ENCODE results near the gene PGBD1. TPM values are rescaled to one million over a fixed set of nuclear protein-coding genes. Genes with fewer than 3 reads are reported as not detected.

Gene PGBD1
- total and polyA plus RNA-seq, 2 experiments from 2014 or later = 3.1 to 6.2 TPM

- Histone ChIP-seq H3K36me3 (replicated peaks; ENCODE audit: insufficient read depth, low read depth) (peaks cover 13% of the 10 kb centered on the region), H3K27ac (no peak overlapping the region), H3K79me2 (no peaks in the 10 kb centered on the region), H2AFZ (no peak overlapping the region), H3K9me2 (replicated peaks; ENCODE audit: insufficient read depth) (no peaks in the 10 kb centered on the region), H3K4me1 (ENCODE audit: insufficient read depth) (no peaks in the 10 kb centered on the region), H3K4me3 (no peak overlapping the region), H3K9me3 (ENCODE audit: low read depth) (peaks cover 24% of the 10 kb centered on the region), H3K27me3 (no peaks in the 10 kb centered on the region), H4K20me1 (ENCODE audit: insufficient read depth, poor library complexity, severe bottlenecking) (no peaks in the 10 kb centered on the region), H3K4me2 (no peak overlapping the region)
- WGBS (ENCODE audit: low lambda C conversion rate, missing lambda C conversion rate) = 67% methylated on average over 3 of the region's 3 CpGs
- no peak for DNase-seq (ENCODE audit: low spot score)
- TF ChIP-seq CTCF (IDR thresholded peaks at IDR 0.05; ENCODE audit: poor library complexity) (no peak), EZH2 (IDR thresholded peaks at IDR 0.05; ENCODE audit: borderline replicate concordance) (no peak), EZH2phosphoT487 (IDR thresholded peaks at IDR 0.05; ENCODE audit: low read depth, severe bottlenecking, unreplicated experiment) (no peak)
These were observed 41.3 kb downstream of the PGBD1 start for GRCh38 chr6:28322661-28323060.

DNA sequence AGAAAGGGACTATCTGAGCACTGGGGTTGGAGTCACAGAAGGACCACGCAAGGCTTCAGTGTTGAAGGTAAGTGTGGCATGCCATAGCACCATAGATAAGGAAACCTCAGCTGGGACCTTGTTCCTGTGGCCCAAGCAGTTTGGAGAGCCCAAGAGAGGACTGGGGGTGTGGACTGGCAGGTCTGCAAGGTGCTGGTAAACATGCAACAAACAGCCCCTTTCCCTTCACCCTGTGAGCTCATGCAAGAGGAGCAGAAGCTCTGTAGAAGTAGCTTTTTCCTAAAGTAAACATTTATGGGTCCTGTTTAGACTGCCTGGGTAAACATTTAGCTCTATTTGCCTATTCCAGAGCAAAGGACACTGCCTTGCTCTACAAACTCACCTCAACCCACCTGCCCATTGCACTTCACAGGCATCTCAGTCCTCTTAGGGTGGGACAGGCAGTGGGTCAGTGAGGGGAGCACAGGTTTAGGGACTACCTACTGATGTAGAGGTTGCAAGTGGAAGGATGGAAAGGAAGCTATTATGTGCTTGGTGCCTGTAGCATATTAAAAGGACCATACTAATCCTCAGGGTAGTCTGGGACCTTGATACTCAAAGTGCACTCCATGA, 42.5 kb downstream of the PGBD1 start:
- Histone ChIP-seq H3K4me2 (no peak overlapping the region), H4K20me1 (ENCODE audit: insufficient read depth, poor library complexity, severe bottlenecking) (no peaks in the 10 kb centered on the region), H3K27ac (no peak overlapping the region), H3K9me2 (replicated peaks; ENCODE audit: insufficient read depth) (no peaks in the 10 kb centered on the region), H3K4me3 (no peak overlapping the region), H3K9me3 (ENCODE audit: low read depth) (peaks cover 24% of the 10 kb centered on the region), H3K27me3 (no peaks in the 10 kb centered on the region), H3K4me1 (ENCODE audit: insufficient read depth) (no peaks in the 10 kb centered on the region), H2AFZ (no peak overlapping the region), H3K36me3 (replicated peaks; ENCODE audit: insufficient read depth, low read depth) (peaks cover 13% of the 10 kb centered on the region), H3K79me2 (no peaks in the 10 kb centered on the region)
- WGBS (ENCODE audit: low lambda C conversion rate, missing lambda C conversion rate) = 95% methylated on average over 1 of the region's 1 CpG
- TF ChIP-seq CTCF (IDR thresholded peaks at IDR 0.05; ENCODE audit: poor library complexity) = no peak
- TF ChIP-seq EZH2 (IDR thresholded peaks at IDR 0.05; ENCODE audit: borderline replicate concordance) = no peak
- no peak for TF ChIP-seq EZH2phosphoT487 (IDR thresholded peaks at IDR 0.05; ENCODE audit: low read depth, severe bottlenecking, unreplicated experiment)
- DNase-seq (ENCODE audit: low spot score) = no peak

DNA sequence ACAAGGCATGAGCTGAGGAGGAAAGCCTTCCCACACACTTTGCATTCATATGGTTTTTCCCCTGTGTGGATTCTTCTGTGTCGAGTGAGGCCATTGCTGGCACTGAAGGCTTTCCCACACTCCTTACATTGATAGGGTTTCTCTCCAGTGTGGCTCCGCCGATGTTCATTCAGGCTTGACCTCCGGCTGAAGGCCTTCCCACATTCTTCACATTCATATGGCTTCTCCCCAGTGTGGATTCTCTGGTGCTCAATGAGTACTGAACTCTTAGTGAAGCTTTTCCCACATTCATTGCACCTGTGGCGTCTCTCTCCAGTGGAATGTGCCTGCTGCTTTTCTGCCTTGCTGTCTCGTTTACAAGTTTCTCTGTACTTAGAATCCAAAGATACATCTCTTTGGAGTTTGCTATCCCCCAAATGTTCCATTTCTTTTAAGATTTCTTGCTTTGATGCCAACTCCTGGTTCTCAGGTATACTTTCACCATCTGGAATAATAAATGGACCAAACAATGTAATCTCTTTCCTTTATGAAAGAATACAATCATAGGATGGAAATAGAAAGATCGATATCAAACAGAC, 45.1 kb downstream of the PGBD1 start:
- no peak for TF ChIP-seq CTCF (IDR thresholded peaks at IDR 0.05; ENCODE audit: poor library complexity)
- TF ChIP-seq EZH2 (IDR thresholded peaks at IDR 0.05; ENCODE audit: borderline replicate concordance) = no peak
- no peak for TF ChIP-seq EZH2phosphoT487 (IDR thresholded peaks at IDR 0.05; ENCODE audit: low read depth, severe bottlenecking, unreplicated experiment)
- Histone ChIP-seq H3K4me2 (no peak overlapping the region), H3K9me2 (replicated peaks; ENCODE audit: insufficient read depth) (no peaks in the 10 kb centered on the region), H3K9me3 (ENCODE audit: low read depth) (peaks cover 24% of the 10 kb centered on the region), H3K27ac (no peak overlapping the region), H3K36me3 (replicated peaks; ENCODE audit: insufficient read depth, low read depth) (peaks cover 13% of the 10 kb centered on the region), H3K4me3 (no peak overlapping the region), H4K20me1 (ENCODE audit: insufficient read depth, poor library complexity, severe bottlenecking) (no peaks in the 10 kb centered on the region), H2AFZ (no peak overlapping the region), H3K27me3 (no peaks in the 10 kb centered on the region), H3K79me2 (no peaks in the 10 kb centered on the region), H3K4me1 (ENCODE audit: insufficient read depth) (no peaks in the 10 kb centered on the region)
- WGBS (ENCODE audit: low lambda C conversion rate, missing lambda C conversion rate) = 93% methylated on average over 7 of the region's 7 CpGs
- no peak for DNase-seq (ENCODE audit: low spot score)

Measured in hepatocyte (in vitro differentiated cells).